Medulla oblongata (tissue), 1 donor: ENCODE measurements around the gene FSTL3.
"Not testable (repeated sequence)": the region's sequence is repeated elsewhere in the genome, so short reads cannot be mapped to it uniquely, and the experiment has no call there.

Experiments
- DNase-seq: peaks from one replicate; pipeline ENCODE4 v3.0.0-alpha.2; 2015; ENCODE audit errors: extremely low spot score

Gene FSTL3

DNA sequence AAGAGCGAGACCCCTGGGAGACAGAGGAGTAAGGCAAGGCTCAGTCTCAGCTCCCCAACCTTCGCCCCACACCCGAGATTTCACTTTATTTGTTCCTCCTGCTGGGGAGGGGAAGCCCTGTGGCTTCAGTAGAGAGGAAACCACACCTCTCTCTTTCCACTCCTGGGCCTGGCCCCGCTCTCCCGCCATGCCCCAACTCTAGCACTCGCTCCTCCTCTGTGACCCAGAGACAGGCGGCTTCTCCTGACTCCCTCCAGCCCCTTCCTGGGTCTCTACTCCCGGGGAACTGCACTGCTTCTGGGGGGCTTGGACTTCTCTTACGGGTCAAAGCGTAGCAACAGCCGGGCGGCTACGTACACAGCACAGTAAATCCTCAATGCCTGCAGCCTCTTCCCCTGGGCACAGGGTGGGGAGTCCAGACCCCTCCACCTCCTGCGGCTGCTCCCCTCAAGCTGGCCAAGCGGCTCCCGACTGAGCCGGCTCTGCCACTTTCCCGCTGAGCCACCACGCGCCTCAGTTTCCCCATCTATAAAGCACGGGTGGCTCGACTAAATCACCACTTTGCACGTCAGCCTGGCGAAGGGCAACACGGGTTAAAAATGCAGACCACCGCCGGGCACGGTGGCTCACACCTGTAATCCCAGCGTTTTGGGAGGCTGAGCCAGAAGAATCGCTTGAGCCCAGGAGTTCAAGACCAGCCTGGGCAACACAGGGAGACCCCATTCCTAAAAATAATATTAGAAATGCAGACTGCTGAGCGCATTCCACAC, 14.6 kb upstream of the FSTL3 start:
- DNase-seq = no peak

- no peak for DNase-seq
Measured at GRCh38 chr19:662207-662961, 13.8 kb upstream of the FSTL3 start.

GRCh38 chr19:662962-663681, 13.1 kb upstream of the FSTL3 start, which contains the start of gene RNF126:
Gene RNF126, minus strand, starts transcription at chr19:663214. Its CDS starts 93 bp downstream, at chr19:663121.
- DNase-seq = peak; percentile 88

GRCh38 chr19:663682-664117, 12.5 kb upstream of the FSTL3 start:
- DNase-seq = no peak

- DNase-seq = peak; percentile 86
Measured at GRCh38 chr19:664913-665443, 11.2 kb upstream of the FSTL3 start.

- DNase-seq = not testable (repeated sequence)
Measured at GRCh38 chr19:666985-667573, 9.1 kb upstream of the FSTL3 start.

- not testable (repeated sequence) for DNase-seq
Measured at GRCh38 chr19:668675-669434, 7.3 kb upstream of the FSTL3 start.

DNA sequence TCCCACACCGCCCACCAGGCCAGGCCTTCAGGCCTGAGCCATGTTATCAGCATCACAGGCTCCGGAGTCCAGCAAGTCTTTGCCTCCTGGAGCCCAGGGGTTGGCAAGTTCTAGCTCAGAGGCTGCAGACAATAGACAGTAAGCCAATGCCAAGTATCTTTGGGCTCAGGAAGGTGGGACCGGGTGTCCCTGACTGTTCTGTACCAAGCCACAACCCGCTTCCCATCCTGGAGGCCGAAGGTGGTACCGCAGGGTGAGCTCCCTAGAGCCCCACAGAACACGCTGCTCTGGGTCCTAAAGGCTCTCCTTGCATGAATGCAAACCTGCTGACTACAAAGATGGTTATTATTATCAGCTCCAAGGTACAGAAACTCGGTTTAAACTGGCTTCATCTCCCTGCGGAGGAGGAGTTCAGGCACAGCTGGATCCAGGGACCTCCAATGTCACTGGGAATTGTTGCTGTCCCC, 5.5 kb upstream of the FSTL3 start:
- no peak for DNase-seq

DNA sequence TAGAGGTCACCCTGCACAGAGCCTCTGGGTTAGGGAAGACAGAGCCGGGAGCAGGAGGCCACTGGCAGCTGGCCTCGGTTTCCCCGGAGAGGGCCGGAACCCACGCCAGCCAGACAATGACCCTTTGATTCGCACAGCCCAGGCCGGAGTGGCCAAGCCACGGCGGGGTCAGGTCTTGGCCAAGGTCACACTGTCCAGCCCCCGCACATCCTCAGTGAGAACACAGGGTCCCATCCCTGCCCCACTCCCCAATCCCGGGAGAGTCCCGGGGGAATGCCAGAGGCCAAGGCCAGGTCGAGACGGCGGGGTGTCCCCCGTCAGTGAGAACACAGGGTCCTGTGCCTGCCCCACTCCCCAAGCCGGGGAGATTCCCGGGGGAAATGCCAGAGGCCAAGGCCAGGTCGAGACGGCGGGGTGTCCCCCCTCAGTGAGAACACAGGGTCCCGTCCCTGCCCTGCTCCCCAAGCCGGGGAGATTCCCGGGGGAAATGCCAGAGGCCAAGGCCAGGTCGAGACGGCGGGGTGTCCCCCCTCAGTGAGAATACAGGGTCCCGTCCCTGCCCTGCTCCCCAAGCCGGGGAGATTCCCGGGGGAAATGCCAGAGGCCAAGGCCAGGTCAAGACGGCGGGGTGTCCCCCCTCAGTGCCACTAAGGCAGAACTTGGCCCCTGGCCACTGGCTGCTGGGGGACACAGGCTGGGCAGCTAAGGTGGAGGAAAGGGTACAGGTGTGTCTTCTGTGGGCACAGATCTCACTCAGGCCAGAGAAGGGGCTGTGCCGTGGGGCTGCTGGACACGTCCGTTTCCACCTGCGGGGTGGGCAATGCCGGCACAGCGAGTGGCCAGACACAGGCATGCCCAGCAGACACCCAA, 1.7 kb upstream of the FSTL3 start:
- peak; percentile 67 for DNase-seq

DNA sequence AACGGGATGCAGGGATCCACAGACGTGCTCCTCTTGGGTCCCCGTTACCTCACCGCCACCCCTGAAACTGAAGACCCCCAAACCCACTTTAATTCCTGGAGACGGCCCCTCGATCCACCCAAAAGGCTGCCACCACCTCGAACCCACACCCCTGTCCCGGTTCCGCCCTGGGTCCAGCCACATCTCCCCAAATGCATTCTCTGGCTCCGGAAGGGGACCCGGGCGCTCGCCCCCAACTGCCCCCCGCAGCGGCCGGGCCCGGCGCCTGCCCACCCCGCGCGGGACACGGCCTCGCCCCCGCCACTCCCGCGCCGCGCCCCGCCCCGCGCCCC, 219 bp upstream of the FSTL3 start:
- DNase-seq = no peak

DNA sequence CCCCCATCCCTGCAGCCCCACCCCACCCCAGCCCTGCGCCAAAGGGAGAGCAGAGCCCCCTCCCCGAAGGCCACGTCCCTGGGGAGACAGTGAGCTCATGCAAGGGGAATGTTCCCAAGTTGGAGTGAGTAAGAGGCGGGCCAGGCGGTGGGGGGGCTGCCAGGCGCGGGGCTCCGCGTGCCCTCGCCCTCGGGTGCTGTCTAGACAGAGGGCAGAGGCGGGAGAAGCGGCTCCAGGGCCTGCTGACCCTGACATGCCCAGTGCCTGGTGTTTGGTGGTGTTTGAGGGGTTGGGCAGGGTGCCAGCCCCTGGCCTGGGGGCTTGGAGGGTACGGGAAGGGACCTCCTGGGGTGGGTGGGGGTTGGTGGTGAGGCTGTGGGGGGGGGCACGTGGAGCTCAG, 1.0 kb downstream of the FSTL3 start:
- no peak for DNase-seq

- DNase-seq = no peak
Measured at GRCh38 chr19:677601-678436, 1.6 kb downstream of the FSTL3 start.

DNA sequence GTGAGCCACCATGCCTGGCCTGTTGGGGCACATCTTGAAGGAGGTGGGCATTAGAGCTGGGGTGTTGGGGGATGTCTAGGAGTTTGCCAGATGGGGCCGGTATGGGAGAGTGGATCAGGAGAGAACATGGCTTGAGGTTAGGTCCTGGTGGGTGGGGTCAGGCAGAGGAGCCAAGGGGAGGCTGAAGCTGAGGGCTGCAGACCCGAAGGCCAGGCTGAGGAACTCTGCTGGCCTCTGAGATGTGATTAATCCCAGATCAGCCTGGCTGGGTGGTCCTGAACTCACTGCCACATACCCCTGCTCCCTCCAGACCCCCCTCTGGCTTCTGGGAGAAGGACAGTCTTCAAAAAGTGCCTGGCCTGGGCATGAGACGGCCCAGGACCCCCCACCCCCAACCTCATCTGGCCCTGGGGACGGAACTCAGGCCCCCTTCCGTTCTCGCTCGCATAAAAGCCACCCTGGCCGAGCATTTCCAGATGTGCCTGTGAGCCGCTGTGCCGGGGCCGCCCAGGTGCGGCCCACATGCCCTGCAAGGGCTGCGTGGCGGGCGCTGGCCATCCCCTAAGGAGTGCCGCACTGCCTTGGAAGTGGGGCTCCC, 2.7 kb downstream of the FSTL3 start:
- no peak for DNase-seq

GRCh38 chr19:679418-680286, 3.5 kb downstream of the FSTL3 start:
- DNase-seq = peak; percentile 68

DNA sequence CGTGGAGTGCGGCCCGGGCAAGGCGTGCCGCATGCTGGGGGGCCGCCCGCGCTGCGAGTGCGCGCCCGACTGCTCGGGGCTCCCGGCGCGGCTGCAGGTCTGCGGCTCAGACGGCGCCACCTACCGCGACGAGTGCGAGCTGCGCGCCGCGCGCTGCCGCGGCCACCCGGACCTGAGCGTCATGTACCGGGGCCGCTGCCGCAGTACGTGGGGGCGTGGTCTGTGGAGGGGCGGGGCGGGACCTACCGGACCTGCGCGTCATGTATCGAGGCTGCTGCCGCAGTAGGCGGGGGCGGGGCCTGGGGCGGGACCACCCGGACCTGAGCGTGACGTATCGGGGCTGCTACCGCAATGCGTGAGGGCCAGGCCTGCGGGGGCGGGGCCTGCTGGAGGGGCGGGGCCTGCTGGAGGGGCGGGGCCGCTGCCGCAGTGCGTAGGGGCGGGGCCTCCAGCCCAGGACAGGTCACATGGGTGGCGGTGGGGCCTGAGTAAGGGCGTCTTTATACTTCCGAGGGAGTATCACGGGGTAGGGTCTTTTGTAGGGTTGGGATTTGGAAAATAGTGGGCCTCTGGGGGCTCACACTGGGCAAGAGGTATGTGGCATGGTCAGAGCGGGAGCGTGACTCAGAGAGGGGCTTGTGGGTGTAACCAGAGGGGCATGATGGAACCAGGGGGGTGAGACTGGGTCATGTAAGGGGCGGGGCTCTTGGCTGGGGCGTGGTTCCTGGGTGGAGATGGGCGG, 4.3 kb downstream of the FSTL3 start:
- peak; percentile 98 for DNase-seq

GRCh38 chr19:681029-682019, 5.1 kb downstream of the FSTL3 start:
- no peak for DNase-seq
